Astrocyte of the cerebellum (primary cell): ENCODE data around the gene WNT3.

Source experiments
- DNase-seq: peaks from one replicate; pipeline ENCODE4 v3.0.0-alpha.2; 2011; ENCODE audit warnings: low read depth
- H3K4me3 ChIP-seq: 2 replicates; pipeline ENCODE4 v1.5.1; 2011; ENCODE audit warnings: mild to moderate bottlenecking, low read depth, low read length, moderate library complexity
- in situ Hi-C: cut with HindIII; loops from 2 replicates; pipeline ENCODE4 v1.10.0; 2017; ENCODE audit warnings: low sequenced_read_pairs
- TF ChIP-seq, protein P1 (sequence below): IDR thresholded peaks from 2 replicates; pipeline ENCODE4 v1.5.1; 2012; ENCODE audit warnings: low read length, low read depth, moderate library complexity, mild to moderate bottlenecking; ENCODE audit errors: missing control alignments

WNT3 gene

DNA sequence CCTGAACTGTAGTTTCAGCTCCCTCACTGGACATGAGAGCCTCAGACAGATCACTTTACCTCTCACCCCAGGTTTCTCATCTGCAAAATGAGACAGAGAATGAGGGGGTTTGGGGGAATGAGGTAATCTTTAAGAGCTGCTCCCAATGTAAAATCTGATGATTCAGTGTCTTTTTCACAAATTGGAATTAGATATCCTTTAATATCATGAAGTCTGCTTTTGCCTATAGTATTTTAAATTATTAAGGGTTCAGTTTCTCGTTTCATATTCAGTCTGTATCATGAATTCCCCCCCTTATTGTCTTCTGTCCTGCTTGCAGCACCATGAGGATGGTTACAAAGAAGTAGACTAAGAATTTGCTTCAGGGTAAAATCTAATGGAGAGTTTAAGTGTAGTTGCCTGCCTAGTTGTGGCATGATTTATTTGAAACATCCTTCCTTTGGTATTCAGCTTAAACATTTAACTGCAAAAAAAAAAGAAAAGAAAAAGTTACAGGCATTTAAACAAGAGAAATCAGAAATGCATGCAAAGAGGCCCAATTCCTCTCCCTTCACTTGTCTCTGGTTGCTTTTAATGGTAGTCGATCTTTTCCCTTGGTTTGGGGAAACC, 77.3 kb downstream of the WNT3 start:
- TF ChIP-seq, protein P1, sequence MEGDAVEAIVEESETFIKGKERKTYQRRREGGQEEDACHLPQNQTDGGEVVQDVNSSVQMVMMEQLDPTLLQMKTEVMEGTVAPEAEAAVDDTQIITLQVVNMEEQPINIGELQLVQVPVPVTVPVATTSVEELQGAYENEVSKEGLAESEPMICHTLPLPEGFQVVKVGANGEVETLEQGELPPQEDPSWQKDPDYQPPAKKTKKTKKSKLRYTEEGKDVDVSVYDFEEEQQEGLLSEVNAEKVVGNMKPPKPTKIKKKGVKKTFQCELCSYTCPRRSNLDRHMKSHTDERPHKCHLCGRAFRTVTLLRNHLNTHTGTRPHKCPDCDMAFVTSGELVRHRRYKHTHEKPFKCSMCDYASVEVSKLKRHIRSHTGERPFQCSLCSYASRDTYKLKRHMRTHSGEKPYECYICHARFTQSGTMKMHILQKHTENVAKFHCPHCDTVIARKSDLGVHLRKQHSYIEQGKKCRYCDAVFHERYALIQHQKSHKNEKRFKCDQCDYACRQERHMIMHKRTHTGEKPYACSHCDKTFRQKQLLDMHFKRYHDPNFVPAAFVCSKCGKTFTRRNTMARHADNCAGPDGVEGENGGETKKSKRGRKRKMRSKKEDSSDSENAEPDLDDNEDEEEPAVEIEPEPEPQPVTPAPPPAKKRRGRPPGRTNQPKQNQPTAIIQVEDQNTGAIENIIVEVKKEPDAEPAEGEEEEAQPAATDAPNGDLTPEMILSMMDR, result no peak
- no peak for DNase-seq
- H3K4me3 ChIP-seq, result no peak overlapping the region
- in situ Hi-C loops, result no loop called here

GRCh38 chr17:46739982-46740381, 78.5 kb downstream of the WNT3 start:
- DNase-seq, result no peak
- in situ Hi-C loops, result no loop called here
- H3K4me3 ChIP-seq, result no peak overlapping the region
- TF ChIP-seq, protein P1, result no peak

DNA sequence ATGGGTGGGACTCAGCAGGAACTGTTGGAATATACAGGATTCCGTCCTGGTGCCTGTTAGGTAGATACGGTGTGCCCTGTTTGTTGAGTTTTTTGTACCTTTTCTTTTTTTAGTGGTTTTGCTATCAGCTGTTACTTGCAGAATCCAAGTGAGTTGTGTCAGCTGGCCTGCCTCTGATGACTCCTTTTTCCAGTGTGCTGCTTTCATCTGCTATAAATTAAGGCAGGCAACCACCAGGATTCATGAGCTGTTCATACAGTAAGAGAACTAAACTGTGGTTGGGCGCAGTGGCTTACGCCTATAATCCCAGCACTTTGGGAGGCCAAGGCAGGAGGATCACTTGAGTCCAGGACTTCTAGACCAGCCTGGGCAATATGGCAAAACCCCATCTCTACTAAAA, 79.9 kb downstream of the WNT3 start:
- H3K4me3 ChIP-seq, result no peak overlapping the region
- DNase-seq, result no peak
- in situ Hi-C loops, result no loop called here
- TF ChIP-seq, protein P1, result no peak

DNA sequence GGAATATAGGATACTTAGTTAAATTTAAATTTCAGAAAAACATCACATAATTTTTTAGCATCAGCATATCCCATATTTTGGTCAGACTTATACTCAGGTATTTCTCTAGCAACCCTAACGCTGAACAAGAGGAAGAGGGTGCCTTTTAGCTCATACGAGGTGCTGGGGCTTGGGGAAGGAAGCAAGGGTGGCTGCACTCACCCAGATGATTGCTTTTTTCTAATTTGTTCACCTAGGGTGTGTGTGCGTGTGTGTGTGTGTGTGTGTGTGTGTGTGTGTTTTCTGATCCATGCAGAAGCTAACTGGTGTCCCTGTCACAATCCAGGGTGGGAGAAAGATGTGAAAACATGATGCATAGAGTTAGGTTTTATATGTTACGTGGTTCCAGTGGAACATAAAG, 81.2 kb downstream of the WNT3 start:
- H3K4me3 ChIP-seq, result no peak overlapping the region
- DNase-seq, result no peak
- in situ Hi-C loops, result no loop called here
- TF ChIP-seq, protein P1, result no peak

DNA sequence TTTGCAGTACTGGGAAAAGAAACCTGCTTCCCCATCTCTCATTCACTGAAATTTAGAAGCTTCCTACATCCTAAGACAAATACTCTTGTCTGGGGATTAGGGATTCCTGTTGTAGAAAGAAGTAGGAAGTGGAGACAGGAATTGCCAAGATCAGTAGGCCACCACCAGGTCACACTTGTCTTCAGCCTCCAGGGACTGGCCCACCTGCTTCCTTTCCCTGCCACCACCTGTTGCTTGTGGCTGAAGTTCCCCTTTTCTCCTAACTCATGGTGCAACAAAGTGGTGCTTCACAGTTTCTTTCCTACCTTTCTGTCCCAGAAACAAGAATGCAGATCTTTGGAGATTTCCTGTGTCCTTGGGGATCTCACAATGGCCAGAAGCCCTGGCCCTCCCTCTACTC, 82.4 kb downstream of the WNT3 start:
- H3K4me3 ChIP-seq, result no peak overlapping the region
- no peak for DNase-seq
- TF ChIP-seq, protein P1, result no peak
- in situ Hi-C loops, result no loop called here

GRCh38 chr17:46733837-46734475, 84.5 kb downstream of the WNT3 start:
- TF ChIP-seq, protein P1, result no peak
- DNase-seq, result no peak
- no peak overlapping the region for H3K4me3 ChIP-seq
- in situ Hi-C loops, result no loop called here
